HepG2 (cell line): ENCODE data around the gene MDP1. TPM values are rescaled to one million over a fixed set of nuclear protein-coding genes. Genes with fewer than 3 reads are reported as not detected.
A peak's percentile ranks its signal among the peaks of the same experiment; 100 is the strongest.

Source experiments
- ATAC-seq: fragments of 200-7000 bp; cut with Tn5 transposase; 3 replicates; pipeline ENCODE4 v1.9.1; 2020; ENCODE audit warnings: mild to moderate bottlenecking, moderate library complexity
- BruUV-seq: library from RNA; stranded (reverse); fragments of 400-500 nt; replicated peaks from 2 replicates; lab custom pipeline; 2021; lab: Mats Ljungman, UMichigan
- CTCF ChIA-PET: fragments of 300-600 bp; formaldehyde crosslinking; extraction: SDS; loops from one replicate; lab custom pipeline; 2021; ENCODE audit warnings: low total read pairs, inconsistent platforms, low intra/inter-chr PET ratio; lab: Yijun Ruan, JAX
- POLR2A ChIA-PET: fragments of 350-600 bp; sonication (Branson Sonifier 250); formaldehyde crosslinking; loops from one replicate; lab custom pipeline; 2020; ENCODE audit warnings: antibody characterized with exemption, inconsistent platforms; lab: Yijun Ruan, JAX
- DNase-seq: peaks from one replicate; pipeline ENCODE4 v3.0.0-alpha.2; 2015; ENCODE audit warnings: low spot score
- FAIRE-seq: peaks from 3 replicates; lab custom pipeline; 2011; peaks lifted over from hg19 to GRCh38; lab: Jason Lieb, UNC
- H2AFZ ChIP-seq: one replicate; pipeline ENCODE4 v1.6.1; 2011; ENCODE audit warnings: low read length, inconsistent platforms
- H3K27ac ChIP-seq: fragments of 300-600 bp; 3 replicates; pipeline ENCODE4 v1.8.0; 2011; ENCODE audit warnings: mixed run types, mild to moderate bottlenecking, mixed read lengths, low read length, inconsistent platforms; ENCODE audit not compliant: insufficient read depth; ENCODE audit errors: extremely low read length
- H3K27me3 ChIP-seq, 2 experiments: fragments of 200-600 bp in 1 of 2; 2 replicates in 1 of 2; 3 replicates in 1 of 2; pipeline versions ENCODE4 v1.6.0 to v1.8.0; 2011; ENCODE audit warnings: low read length in 2 of 2, mild to moderate bottlenecking in 2 of 2, moderate library complexity in 2 of 2, inconsistent platforms in 1 of 2; ENCODE audit not compliant: insufficient read depth in 2 of 2, control insufficient read depth in 1 of 2
- H3K36me3 ChIP-seq, 2 experiments: fragments of 200-600 bp in 1 of 2; replicated peaks in 1 of 2; 2 replicates in 1 of 2; 3 replicates in 1 of 2; pipeline versions ENCODE4 v1.5.1 to v1.8.0; 2011; ENCODE audit warnings: low read length in 2 of 2, inconsistent platforms in 1 of 2; ENCODE audit not compliant: insufficient read depth in 2 of 2, control insufficient read depth in 1 of 2
- H3K4me1 ChIP-seq: 2 replicates; pipeline ENCODE4 v1.5.1; 2012; ENCODE audit warnings: low read length, inconsistent platforms; ENCODE audit not compliant: insufficient read depth
- H3K4me2 ChIP-seq: 2 replicates; pipeline ENCODE4 v1.6.0; 2011; ENCODE audit warnings: low read depth, low read length, inconsistent platforms
- H3K4me3 ChIP-seq, 3 experiments: fragments of 200-600 bp in 1 of 3; sonication (generic), shearing (Covaris generic) in 1 of 3; replicated peaks in 1 of 3; 2 replicates each; pipeline ENCODE4 v1.5.1; 2011 to 2016; ENCODE audit warnings: low read length in 3 of 3, inconsistent platforms in 2 of 3, low read depth in 2 of 3, mild to moderate bottlenecking in 2 of 3, control low read depth in 1 of 3, mixed read lengths in 1 of 3; ENCODE audit not compliant: insufficient read depth in 1 of 3
- H3K79me2 ChIP-seq: one replicate; pipeline ENCODE4 v1.6.1; 2011; ENCODE audit warnings: low read length, inconsistent platforms; ENCODE audit not compliant: insufficient read depth
- H3K9ac ChIP-seq: 2 replicates; pipeline ENCODE4 v1.6.0; 2011; ENCODE audit warnings: mild to moderate bottlenecking, low read depth, low read length, inconsistent platforms; ENCODE audit not compliant: insufficient read depth
- H3K9me3 ChIP-seq: 2 replicates; pipeline ENCODE4 v1.5.1; 2012; ENCODE audit warnings: mild to moderate bottlenecking, low read length
- H4K20me1 ChIP-seq: 2 replicates; pipeline ENCODE4 v1.6.0; 2011; ENCODE audit warnings: inconsistent platforms, mild to moderate bottlenecking, low read length, moderate library complexity; ENCODE audit not compliant: insufficient read depth
- ASH2L ChIP-seq: fragments of 300-600, 200-600 bp; sonication (generic); IDR thresholded peaks from 2 replicates; pipeline ENCODE4 v1.7.0; 2017; ENCODE audit warnings: low read depth, mild to moderate bottlenecking, moderate library complexity, mixed read lengths, low read length; ENCODE audit not compliant: insufficient read length
- FLYWCH1 ChIP-seq: sonication (generic); formaldehyde crosslinking; IDR thresholded peaks from 2 replicates; pipeline ENCODE4 v1.8.1; 2023; ENCODE audit warnings: mild to moderate bottlenecking, missing genetic modification reagents
- HDAC6 ChIP-seq: fragments of 200-600 bp; sonication (generic); IDR thresholded peaks from 2 replicates; pipeline ENCODE4 v1.7.0; 2017; ENCODE audit warnings: mild to moderate bottlenecking, antibody characterized with exemption, low read length, low read depth
- KDM5A ChIP-seq: fragments of 200-600 bp; sonication (generic); IDR thresholded peaks from 2 replicates; pipeline ENCODE4 v1.7.0; 2018; ENCODE audit warnings: antibody characterized with exemption, mild to moderate bottlenecking, low read length, borderline replicate concordance
- WGBS: methylation state at CpG from one replicate; pipeline ENCODE4 v1.1.6; 2017; ENCODE audit warnings: low lambda C conversion rate; 5-methylcytosine and 5-hydroxymethylcytosine counted together
- in situ Hi-C: cut with HindIII; loops from 2 replicates; pipeline ENCODE4 v1.10.0; 2017; ENCODE audit warnings: low pct_unique_long_range_greater_than_20kb; ENCODE audit not compliant: extremely low pct_ligation_motif_present
- intact Hi-C: fragments of 100-400 bp; cut with micrococcal nuclease; formaldehyde crosslinking; loops from one replicate; pipeline ENCODE4 v1.10.0; 2022; ENCODE audit not compliant: unreplicated experiment
- polyA plus RNA-seq, 8 experiments: library from polyadenylated mRNA; depleted of rRNA in 3 of 8; stranded (reverse) in 7 of 8; unstranded in 1 of 8; fragments of >200 nt; fragmentation: Illumina TruSeq in 4 of 8; extraction: Trizol in 4 of 8; gene quantifications; 2 replicates each; pipeline versions ENCODE4 v1.2.1 to v1.2.3, GENCODE V29; 2011 to 2016; ENCODE audit warnings: low read depth in 4 of 8, missing spikeins in 1 of 8, mixed read lengths in 1 of 8; ENCODE audit not compliant: insufficient read depth in 1 of 8
- total RNA-seq, 5 experiments: library from RNA; depleted of rRNA; stranded (reverse); fragments of >200 nt; fragmentation: Illumina TruSeq; extraction: Trizol; gene quantifications; 2 replicates each; pipeline ENCODE4 v1.2.3, GENCODE V29; 2016; ENCODE audit warnings: low read depth in 1 of 5
- TF ChIP-seq, protein P1 (sequence below): sonication (generic); formaldehyde crosslinking; IDR thresholded peaks from 2 replicates; pipeline ENCODE4 v1.4.0; 2020; ENCODE audit warnings: mild to moderate bottlenecking, missing genetic modification reagents
- TF ChIP-seq, protein P2 (sequence below): sonication (generic); formaldehyde crosslinking; IDR thresholded peaks from 2 replicates; pipeline ENCODE4 v1.4.0; 2020; ENCODE audit warnings: mild to moderate bottlenecking, missing genetic modification reagents
- TF ChIP-seq, protein P3 (sequence below), 2 experiments: fragments of 450-650 bp in 1 of 2; sonication (generic) in 1 of 2; formaldehyde crosslinking; IDR thresholded peaks; 2 replicates each; pipeline versions ENCODE4 v1.5.0 to v1.8.0; 2020 to 2022; ENCODE audit warnings: mild to moderate bottlenecking in 1 of 2, missing genetic modification reagents in 1 of 2
- TF ChIP-seq, protein P4 (sequence below): sonication (generic); formaldehyde crosslinking; IDR thresholded peaks from 2 replicates; pipeline ENCODE4 v1.4.0; 2020; ENCODE audit warnings: low read depth, missing genetic modification reagents
- TF ChIP-seq, protein P5 (sequence below): sonication (generic); formaldehyde crosslinking; IDR thresholded peaks from 2 replicates; pipeline ENCODE4 v1.4.0; 2020; ENCODE audit warnings: missing genetic modification reagents, borderline replicate concordance

MDP1 gene
- total and polyA plus RNA-seq, 2 of the 13 experiments (the other 11 are each of a cell fraction or from before 2014, with no cell fraction given) = 44.1 to 48.7 TPM

DNA sequence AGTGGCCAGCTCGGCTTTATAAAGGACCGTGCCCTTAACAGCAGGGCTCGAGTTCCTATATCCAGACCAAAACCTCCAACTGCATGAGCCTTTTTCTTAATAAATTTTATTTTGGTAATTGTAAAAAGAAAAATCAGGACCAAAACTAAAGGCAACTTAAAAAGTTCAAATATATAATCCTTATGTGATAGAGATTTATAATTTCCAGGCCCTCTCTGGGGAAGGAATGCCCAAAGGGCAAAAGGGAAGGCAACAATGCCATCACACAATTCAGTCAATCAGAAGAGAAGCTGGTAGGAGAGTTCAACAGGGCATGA is 26.8 kb downstream of the MDP1 start:
- Histone ChIP-seq H3K4me2 (peak overlapping the region; percentile 96), H4K20me1 (no peaks in the 10 kb centered on the region), H3K9ac (peak overlapping the region; percentile 84), H3K36me3 (peaks cover 55 to 65% of the 10 kb centered on the region in 2 experiments), H3K9me3 (no peaks in the 10 kb centered on the region), H3K27me3 (no peaks in the 10 kb centered on the region), H3K4me3 (peak overlapping the region in 2 of 3 experiments; percentile 28 to 92; a peak in 4 of 6 replicates), H3K27ac (peak overlapping the region; percentile 37), H3K79me2 (peaks cover 26% of the 10 kb centered on the region), H2AFZ (no peak overlapping the region), H3K4me1 (peaks cover 45% of the 10 kb centered on the region)
- POLR2A ChIA-PET = interaction anchor here (0.6 to 6.4 kb wide), 39 partner anchors 10 to 1094 kb away, joined by 3 to 65 read pairs (median 6); partner anchors contain the start of genes ACIN1, C14orf119, CARMIL3 and CHMP4A
- BruUV-seq = no TSS peak
- FAIRE-seq = no peak
- no peak for DNase-seq
- in situ Hi-C loops (no loop called here), intact Hi-C loops (loop anchor here (2.0 kb wide), 3 partner anchors 44 to 74 kb away; partner anchors contain the start of genes DCAF11, GMPR2, NEDD8 and NRL)
- ATAC-seq = no peak
- CTCF ChIA-PET = no interaction called here
- WGBS = 2% methylated on average over 3 of the region's 3 CpGs
- TF ChIP-seq, protein P1, sequence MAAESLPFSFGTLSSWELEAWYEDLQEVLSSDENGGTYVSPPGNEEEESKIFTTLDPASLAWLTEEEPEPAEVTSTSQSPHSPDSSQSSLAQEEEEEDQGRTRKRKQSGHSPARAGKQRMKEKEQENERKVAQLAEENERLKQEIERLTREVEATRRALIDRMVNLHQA (CRISPR knock-in tag) = 0 out of 2 replicates have a peak, but pooled peaks have one; percentile 12
- TF ChIP-seq, protein P2, sequence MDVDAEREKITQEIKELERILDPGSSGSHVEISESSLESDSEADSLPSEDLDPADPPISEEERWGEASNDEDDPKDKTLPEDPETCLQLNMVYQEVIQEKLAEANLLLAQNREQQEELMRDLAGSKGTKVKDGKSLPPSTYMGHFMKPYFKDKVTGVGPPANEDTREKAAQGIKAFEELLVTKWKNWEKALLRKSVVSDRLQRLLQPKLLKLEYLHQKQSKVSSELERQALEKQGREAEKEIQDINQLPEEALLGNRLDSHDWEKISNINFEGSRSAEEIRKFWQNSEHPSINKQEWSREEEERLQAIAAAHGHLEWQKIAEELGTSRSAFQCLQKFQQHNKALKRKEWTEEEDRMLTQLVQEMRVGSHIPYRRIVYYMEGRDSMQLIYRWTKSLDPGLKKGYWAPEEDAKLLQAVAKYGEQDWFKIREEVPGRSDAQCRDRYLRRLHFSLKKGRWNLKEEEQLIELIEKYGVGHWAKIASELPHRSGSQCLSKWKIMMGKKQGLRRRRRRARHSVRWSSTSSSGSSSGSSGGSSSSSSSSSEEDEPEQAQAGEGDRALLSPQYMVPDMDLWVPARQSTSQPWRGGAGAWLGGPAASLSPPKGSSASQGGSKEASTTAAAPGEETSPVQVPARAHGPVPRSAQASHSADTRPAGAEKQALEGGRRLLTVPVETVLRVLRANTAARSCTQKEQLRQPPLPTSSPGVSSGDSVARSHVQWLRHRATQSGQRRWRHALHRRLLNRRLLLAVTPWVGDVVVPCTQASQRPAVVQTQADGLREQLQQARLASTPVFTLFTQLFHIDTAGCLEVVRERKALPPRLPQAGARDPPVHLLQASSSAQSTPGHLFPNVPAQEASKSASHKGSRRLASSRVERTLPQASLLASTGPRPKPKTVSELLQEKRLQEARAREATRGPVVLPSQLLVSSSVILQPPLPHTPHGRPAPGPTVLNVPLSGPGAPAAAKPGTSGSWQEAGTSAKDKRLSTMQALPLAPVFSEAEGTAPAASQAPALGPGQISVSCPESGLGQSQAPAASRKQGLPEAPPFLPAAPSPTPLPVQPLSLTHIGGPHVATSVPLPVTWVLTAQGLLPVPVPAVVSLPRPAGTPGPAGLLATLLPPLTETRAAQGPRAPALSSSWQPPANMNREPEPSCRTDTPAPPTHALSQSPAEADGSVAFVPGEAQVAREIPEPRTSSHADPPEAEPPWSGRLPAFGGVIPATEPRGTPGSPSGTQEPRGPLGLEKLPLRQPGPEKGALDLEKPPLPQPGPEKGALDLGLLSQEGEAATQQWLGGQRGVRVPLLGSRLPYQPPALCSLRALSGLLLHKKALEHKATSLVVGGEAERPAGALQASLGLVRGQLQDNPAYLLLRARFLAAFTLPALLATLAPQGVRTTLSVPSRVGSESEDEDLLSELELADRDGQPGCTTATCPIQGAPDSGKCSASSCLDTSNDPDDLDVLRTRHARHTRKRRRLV = peak; percentile 14
- TF ChIP-seq FLYWCH1 (CRISPR knock-in tag) = peak; percentile 3; the same call in 1 of the 2 replicates
- TF ChIP-seq, protein P3, sequence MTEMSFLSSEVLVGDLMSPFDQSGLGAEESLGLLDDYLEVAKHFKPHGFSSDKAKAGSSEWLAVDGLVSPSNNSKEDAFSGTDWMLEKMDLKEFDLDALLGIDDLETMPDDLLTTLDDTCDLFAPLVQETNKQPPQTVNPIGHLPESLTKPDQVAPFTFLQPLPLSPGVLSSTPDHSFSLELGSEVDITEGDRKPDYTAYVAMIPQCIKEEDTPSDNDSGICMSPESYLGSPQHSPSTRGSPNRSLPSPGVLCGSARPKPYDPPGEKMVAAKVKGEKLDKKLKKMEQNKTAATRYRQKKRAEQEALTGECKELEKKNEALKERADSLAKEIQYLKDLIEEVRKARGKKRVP (CRISPR knock-in tag; IDR thresholded peaks at IDR 0.05) = 0 out of 4 replicates have a peak, but pooled peaks of 1 of the 2 experiments have one; percentile 29
- TF ChIP-seq ASH2L = peak; percentile 7
- TF ChIP-seq, protein P4, sequence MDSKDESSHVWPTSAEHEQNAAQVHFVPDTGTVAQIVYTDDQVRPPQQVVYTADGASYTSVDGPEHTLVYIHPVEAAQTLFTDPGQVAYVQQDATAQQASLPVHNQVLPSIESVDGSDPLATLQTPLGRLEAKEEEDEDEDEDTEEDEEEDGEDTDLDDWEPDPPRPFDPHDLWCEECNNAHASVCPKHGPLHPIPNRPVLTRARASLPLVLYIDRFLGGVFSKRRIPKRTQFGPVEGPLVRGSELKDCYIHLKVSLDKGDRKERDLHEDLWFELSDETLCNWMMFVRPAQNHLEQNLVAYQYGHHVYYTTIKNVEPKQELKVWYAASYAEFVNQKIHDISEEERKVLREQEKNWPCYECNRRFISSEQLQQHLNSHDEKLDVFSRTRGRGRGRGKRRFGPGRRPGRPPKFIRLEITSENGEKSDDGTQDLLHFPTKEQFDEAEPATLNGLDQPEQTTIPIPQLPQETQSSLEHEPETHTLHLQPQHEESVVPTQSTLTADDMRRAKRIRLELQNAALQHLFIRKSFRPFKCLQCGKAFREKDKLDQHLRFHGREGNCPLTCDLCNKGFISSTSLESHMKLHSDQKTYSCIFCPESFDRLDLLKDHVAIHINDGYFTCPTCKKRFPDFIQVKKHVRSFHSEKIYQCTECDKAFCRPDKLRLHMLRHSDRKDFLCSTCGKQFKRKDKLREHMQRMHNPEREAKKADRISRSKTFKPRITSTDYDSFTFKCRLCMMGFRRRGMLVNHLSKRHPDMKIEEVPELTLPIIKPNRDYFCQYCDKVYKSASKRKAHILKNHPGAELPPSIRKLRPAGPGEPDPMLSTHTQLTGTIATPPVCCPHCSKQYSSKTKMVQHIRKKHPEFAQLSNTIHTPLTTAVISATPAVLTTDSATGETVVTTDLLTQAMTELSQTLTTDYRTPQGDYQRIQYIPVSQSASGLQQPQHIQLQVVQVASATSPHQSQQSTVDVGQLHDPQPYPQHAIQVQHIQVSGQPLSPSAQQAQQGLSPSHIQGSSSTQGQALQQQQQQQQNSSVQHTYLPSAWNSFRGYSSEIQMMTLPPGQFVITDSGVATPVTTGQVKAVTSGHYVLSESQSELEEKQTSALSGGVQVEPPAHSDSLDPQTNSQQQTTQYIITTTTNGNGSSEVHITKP (CRISPR knock-in tag) = no peak
- peak; percentile 83; the same call in 1 of the 2 replicates for TF ChIP-seq HDAC6
- TF ChIP-seq KDM5A = peak; percentile 85
- TF ChIP-seq, protein P5, sequence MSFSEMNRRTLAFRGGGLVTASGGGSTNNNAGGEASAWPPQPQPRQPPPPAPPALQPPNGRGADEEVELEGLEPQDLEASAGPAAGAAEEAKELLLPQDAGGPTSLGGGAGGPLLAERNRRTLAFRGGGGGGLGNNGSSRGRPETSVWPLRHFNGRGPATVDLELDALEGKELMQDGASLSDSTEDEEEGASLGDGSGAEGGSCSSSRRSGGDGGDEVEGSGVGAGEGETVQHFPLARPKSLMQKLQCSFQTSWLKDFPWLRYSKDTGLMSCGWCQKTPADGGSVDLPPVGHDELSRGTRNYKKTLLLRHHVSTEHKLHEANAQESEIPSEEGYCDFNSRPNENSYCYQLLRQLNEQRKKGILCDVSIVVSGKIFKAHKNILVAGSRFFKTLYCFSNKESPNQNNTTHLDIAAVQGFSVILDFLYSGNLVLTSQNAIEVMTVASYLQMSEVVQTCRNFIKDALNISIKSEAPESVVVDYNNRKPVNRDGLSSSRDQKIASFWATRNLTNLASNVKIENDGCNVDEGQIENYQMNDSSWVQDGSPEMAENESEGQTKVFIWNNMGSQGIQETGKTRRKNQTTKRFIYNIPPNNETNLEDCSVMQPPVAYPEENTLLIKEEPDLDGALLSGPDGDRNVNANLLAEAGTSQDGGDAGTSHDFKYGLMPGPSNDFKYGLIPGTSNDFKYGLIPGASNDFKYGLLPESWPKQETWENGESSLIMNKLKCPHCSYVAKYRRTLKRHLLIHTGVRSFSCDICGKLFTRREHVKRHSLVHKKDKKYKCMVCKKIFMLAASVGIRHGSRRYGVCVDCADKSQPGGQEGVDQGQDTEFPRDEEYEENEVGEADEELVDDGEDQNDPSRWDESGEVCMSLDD (CRISPR knock-in tag) = 0 out of 2 replicates have a peak, but pooled peaks have one; percentile 3
